Measurements from ENCODE around the gene HDLBP. TPM values are rescaled to one million over a fixed set of nuclear protein-coding genes. Genes with fewer than 3 reads are reported as not detected.

The HDLBP gene
- total and polyA plus RNA-seq, 2 of the 4 experiments (the other 2 are of a cell fraction) = 648 to 1,165 TPM

GRCh38 chr2:241268716-241269445 lies 46.6 kb downstream of the HDLBP start:
- Histone ChIP-seq H2AFZ (replicated peaks; ENCODE audit: low read length, poor library complexity) (no peak overlapping the region), H3K9me1 (ENCODE audit: insufficient read depth, low read length) (peaks cover 36% of the 10 kb centered on the region), H4K20me1 (ENCODE audit: insufficient read depth, low read length) (peaks cover 89% of the 10 kb centered on the region), H4K8ac (ENCODE audit: low read depth in 2 of 2, low read length in 2 of 2) (no peak overlapping the region), H4K91ac (ENCODE audit: insufficient read depth, low read depth, low read length) (no peak overlapping the region), H2AK9ac (replicated peaks; ENCODE audit: low read depth, low read length, poor library complexity) (no peak overlapping the region), H3K18ac (ENCODE audit: low read depth, low read length) (no peak overlapping the region), H2AK5ac (ENCODE audit: low read depth, low read length) (no peak overlapping the region), H3K4me2 (ENCODE audit: low read depth, low read length) (no peak overlapping the region), H2BK20ac (ENCODE audit: low read depth, low read length) (no peak overlapping the region), H3K27me3 (ENCODE audit: control insufficient read depth, insufficient read depth, low read length) (no peaks in the 10 kb centered on the region), H2BK15ac (ENCODE audit: low read depth, low read length) (no peak overlapping the region), H3K4me1 (ENCODE audit: control insufficient read depth, insufficient read depth, low read length) (peaks cover 20% of the 10 kb centered on the region), H3K9ac (ENCODE audit: low read depth, low read length) (no peak overlapping the region), H3K4me3 (ENCODE audit: insufficient read depth, low read depth, low read length) (no peak overlapping the region), H3K4ac (ENCODE audit: low read depth, low read length) (no peak overlapping the region), H3K79me1 (ENCODE audit: low read depth in 1 of 2, low read length in 2 of 2) (peaks cover 36 to 82% of the 10 kb centered on the region in 2 experiments), H2BK120ac (ENCODE audit: low read depth, low read length) (no peak overlapping the region), H4K5ac (ENCODE audit: low read depth, low read length) (no peak overlapping the region), H3K9me3 (ENCODE audit: control insufficient read depth, insufficient read depth, low read length) (no peaks in the 10 kb centered on the region), H3K36me3 (ENCODE audit: control insufficient read depth, insufficient read depth, low read length) (peaks cover 41% of the 10 kb centered on the region), H3K56ac (ENCODE audit: extremely low read depth, insufficient read depth, low read length) (no peak overlapping the region), H3K23ac (ENCODE audit: low read depth, low read length) (0 out of 2 replicates have a peak overlapping the region, but pooled peaks have one; percentile 20), H3K14ac (replicated peaks; ENCODE audit: low read depth, low read length) (no peak overlapping the region), H3K27ac (ENCODE audit: insufficient read depth, low read length) (no peak overlapping the region), H2BK5ac (ENCODE audit: low read depth, low read length, poor library complexity, severe bottlenecking) (no peak overlapping the region)
- ATAC-seq (ENCODE audit: low read depth) (no peak), DNase-seq (peak; percentile 57)
- ChIA-PET POLR2A (ENCODE audit: unreplicated experiment) (no interaction called here), CTCF (no interaction called here)
- 95% methylated on average over 9 of the region's 14 CpGs; no CpG with 5 or more reads in 1 of the 2 experiments for WGBS, 2 experiments (ENCODE audit: extremely low coverage in 2 of 2, insufficient read length in 1 of 2)
- intact Hi-C loops (cut with micrococcal nuclease) = no loop called here
- dilution Hi-C loops (cut with HindIII; ENCODE audit: low sequenced_read_pairs, unreplicated experiment) = no loop called here
- in situ Hi-C loops (cut with MboI; ENCODE audit: low sequenced_read_pairs) = no loop called here
- TF ChIP-seq MXI1 (IDR thresholded peaks at IDR 0.05; ENCODE audit: borderline replicate concordance, low read depth, low read length) (peak; percentile 79), FOS (IDR thresholded peaks at IDR 0.05; ENCODE audit: low read depth, low read length) (no peak)
- BruUV-seq (replicated peaks) = no TSS peak
